HG02798 (cell line): ENCODE data around the gene UTP15.
A peak's percentile ranks its signal among the peaks of the same experiment; 100 is the strongest.

Experiments
- ATAC-seq: cut with Tn5 transposase; IDR thresholded peaks from one replicate; pipeline ENCODE4 v1.9.1; 2021; ENCODE audit warnings: mild to moderate bottlenecking; ENCODE audit not compliant: unreplicated experiment, poor library complexity

The UTP15 gene

DNA sequence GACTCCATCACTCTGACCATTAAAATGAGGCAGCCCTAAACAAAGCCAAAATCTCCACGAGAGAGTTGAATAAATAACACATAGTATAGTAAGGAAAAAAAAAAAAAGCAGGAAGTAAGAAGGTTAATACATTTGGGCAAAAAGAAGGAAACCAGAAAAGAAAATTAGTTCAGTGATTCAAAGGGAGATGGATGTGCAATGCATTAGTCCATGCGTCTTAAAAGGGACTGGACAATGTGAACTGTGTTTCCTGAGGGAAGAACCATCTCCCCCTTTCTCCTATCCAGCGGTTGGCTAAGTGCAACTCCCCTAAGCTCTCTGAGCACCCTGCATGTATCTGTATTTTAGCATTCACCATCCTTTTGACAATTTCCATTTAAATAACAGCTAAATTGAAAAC, 1.5 kb upstream of the UTP15 start:
- ATAC-seq = no peak

DNA sequence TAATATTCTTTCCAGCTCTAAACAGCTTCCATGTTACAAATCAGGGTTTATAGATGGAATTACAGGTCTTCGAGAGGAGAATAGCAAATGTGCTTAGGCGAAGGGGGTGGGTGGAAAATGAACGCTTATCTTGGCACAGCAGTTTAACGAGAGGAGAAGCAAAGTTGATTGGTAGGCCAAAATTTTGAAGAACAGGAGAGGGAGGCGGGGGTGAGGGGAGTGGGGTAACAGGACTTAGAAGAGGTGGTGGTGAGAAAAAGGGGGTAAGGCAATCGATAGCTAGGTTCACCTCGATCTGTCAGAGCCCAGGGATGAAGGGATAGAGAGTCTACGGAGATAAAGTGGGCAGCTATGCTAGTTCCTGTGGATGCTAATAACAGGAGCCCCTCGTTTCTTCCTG, 868 bp upstream of the UTP15 start:
- peak; percentile 0 for ATAC-seq

DNA sequence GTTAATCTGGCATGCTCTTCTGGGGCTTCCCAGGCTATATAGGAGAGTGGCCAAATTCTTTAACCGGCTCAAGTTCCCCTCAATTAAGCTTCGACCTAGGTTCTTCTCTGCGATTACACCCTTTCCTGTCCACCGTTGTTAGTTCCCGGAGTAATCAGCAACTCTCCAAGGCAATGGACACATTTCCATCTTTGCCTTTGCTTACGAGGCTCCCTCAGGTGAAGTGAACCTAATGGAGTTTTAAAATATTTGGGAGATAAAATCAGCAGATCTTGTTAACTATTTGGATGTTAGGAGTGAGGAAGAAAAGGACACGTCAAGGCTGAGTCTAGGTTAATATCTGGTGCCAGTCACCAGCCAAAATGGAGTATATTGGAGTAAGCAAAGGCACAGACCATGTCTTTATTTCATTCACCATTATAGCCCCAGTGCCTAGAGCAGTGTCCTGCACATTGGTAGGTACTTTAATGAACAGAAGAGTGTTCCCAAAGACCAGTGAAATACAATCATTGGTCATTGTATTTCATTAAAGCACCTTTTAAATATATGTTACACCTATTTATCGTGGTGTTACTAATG, 515 bp downstream of the UTP15 start:
- ATAC-seq = no peak

DNA sequence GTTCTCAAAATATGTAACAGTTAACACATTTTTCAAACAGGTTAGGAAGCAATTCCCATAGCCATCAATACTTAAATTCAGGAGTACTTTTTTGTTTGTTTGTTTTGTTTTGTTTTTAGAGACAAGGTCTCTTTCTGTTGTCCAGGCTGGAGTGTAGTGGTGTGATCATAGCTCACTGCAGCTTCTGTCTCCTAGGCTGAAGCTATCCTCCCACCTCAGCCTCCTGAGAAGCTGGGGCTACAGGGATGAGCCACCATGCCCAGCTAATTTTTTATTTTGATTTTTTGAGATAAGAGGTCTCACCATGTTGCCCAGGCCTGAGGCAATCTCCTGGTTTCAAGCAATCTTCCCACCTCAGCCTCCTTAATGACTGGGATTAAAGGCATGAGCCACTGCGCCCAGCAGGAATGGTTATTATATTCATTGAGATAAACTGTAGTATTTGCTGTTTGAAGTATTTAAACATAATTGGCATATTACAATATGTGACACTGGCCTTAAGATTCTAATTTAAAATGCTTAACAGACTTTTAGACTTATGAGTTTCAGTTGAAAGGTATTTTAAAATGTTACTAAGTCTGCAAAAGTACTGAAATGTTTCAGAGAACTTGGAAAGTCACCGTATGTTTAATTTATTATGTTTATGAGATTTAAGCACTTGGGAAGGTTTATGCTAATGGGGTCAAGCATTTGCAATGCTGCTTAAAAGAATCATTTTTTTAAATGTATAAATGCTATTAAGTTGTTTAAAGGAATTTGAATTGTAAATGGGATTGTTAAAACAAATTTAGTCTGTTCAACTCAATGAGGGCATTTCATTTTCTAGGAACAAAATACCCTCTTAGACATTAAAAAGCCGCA, 17.0 kb downstream of the UTP15 start:
- no peak for ATAC-seq

DNA sequence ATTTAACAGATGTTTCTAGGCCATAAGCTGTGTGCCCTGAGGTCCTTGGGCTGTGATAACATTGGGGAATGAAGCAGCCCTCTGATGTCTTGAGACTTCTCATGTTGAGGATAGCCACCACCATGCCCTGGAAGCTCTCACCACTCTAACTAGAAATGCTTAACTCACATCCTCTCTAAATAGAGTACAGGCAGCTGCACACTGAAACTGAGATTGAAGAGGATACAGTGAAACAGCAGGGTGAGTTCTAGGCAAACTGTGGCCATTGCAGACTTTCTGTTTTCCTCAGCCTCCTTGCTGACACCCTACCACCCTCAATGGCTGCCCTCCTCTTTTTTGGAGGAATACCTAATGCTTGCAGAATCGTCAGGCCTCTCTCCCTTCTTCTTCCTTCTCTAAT, 22.4 kb downstream of the UTP15 start:
- no peak for ATAC-seq

DNA sequence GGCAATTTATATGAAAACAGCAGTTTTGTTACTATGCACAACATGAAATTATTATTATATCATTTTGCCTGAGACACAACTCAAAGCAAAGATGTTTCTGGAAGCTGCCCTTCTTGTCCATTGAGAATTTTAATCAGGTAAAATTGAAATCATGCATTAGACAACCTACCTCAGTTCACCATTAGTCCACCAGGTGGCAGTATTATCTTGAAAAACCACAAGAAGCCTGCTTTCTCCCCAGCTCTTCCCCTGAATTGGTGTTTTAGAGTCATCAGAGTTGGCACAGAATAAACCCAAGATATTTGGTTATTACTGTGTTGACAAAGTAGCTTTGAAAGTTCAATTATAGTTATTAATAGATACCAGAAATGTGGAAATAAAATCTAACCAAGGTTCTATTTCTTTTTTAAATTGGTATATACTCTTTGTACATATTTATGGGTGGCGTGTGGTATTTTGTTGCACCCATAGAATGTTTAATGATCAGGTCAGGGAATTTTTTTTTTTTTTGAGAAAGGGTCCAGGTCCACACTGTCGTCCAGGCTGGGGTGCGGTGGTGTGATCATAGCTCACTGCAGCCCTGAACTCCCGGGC, 25.7 kb downstream of the UTP15 start:
- peak; percentile 57 for ATAC-seq

DNA sequence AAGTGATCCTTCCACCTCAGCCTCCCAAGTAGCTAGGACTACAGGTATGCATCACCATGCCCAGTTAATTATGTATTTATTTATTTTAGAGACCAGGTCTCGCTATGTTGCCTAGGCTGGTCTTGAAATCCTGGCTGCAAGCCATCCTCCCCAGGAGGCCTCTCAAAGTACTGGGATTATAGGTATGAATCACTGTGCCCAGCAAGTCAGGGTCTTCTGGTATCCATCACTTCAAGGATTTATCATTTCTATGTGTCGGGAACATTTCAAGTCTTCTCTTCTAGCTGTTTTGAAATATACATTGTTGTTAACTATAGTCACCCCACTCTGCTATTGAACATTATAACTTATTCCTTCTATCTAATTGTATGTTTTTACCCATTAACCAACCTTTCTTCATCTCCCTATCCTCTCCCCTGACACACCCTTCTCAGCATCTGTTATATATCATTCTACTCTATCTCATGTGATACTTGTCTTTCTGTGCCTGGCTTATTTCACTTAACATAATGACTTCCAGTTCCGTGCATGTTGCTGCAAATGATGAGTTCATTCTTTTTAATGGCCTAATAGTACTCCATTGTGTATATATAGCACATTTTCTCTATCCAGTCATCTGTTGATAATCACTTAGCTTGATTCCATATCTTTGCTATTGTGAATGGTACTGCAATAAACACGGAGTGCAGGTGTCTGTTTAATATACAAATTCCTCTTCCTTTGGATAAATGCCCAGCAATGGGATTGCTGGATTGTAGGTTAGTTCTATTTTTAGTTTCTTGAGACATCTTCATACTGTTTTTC, 26.4 kb downstream of the UTP15 start:
- no peak for ATAC-seq

DNA sequence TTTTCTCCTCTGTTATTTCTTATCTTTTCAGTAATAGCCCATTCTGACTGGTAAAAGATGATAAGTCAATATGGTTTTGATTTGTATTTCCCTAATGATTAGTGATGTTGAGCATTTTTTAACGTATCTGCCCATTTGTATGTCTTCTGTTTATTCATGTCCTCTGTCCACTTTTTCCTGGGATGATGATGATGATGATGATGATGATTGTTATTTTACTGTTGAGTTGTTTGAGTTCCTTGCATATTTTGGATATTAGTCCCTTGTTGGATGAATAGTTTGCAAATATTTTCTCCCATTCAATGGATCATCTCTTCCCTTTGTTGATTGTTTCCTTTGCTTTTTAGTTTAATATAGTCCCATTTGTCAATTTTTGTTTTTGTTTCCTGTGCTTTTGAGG, 27.0 kb downstream of the UTP15 start:
- ATAC-seq = no peak

- no peak for ATAC-seq
Observed at GRCh38 chr5:73596705-73597328, 31.3 kb downstream of the UTP15 start.

DNA sequence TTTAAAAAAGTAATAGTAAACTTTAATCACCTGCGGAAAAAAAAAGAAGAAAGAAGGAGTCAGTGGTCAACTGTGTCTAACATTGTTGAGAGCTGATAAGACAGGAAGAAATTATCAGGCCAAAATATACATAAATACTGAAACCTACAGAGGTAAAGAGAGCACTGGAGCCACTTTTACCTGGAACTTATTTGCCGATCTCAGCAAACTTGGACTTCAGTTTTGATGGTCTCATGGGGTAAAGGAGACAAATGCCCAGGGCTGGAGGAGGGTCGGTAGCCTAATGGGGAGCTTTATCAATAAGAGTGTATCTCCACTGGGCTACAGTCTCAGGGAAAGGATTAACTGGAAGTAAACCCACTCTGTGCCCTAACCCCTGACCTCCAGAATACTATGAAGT, 33.8 kb downstream of the UTP15 start:
- ATAC-seq = no peak

GRCh38 chr5:73603998-73604397, 38.5 kb downstream of the UTP15 start:
- no peak for ATAC-seq

GRCh38 chr5:73605223-73606087, 39.9 kb downstream of the UTP15 start:
- ATAC-seq = no peak

- ATAC-seq = no peak
Observed at GRCh38 chr5:73606206-73606753, 40.7 kb downstream of the UTP15 start.

DNA sequence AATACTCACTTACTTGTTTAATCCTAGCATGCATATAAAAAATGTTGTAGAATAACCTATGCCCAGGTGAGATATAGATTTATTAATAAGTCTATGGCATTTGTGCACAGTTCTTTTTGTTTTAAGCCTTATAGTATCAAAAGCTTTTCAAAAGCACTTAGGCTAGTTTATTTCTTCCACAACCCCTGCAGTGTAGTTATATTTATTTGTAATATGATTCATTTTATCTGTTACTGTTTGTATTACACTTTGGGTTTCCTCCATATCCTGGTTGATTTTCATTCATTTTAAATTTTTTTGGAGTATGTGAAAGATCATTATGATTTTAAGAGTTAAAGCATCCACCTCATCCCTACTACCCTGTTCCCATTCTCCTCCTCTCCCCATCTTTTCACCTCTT, 41.7 kb downstream of the UTP15 start:
- ATAC-seq = no peak

GRCh38 chr5:73612799-73613198, 47.3 kb downstream of the UTP15 start:
- ATAC-seq = no peak

DNA sequence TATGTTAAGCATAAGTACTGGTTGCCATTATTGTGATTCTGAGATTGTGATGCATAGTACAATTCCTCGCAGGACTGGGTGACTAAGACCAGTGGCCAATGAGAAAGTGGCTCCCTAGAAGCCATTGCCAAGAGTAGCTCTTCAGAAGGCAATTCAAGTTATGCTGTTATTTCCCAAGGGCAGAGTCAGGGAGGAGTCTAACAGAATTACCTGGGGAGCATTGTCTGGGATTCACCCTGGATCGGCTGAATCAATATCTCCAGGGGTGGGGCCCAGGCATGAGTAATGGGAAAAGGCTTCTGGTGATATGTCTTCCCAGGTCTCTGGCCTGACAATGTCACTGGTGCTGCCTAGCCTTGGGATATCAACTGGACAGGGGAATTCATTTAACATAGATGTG, 49.5 kb downstream of the UTP15 start:
- no peak for ATAC-seq

DNA sequence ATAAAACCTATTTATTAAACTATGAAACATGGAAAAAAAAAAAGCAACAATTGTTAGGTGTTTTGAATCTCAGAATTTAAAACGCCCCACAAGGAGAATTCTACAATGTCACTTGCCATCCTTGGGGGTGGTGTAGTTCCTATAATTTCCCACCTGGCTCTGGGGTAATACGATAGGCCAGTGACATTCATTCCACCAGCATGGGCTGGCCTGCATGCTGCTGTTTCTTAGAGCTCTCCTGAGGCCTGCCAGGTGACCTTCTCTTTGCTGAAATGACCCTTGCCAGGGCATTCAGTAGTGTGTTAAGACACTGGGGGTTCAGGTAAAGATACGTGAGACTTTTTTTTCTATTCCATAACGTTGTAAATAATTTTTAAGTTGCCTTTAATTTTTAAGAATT, 50.4 kb downstream of the UTP15 start:
- ATAC-seq = no peak

GRCh38 chr5:73617510-73618279, 52.2 kb downstream of the UTP15 start:
- ATAC-seq = peak; percentile 72
